Middle frontal gyrus (tissue), 1 donor: ENCODE measurements around the gene PDSS2.
"Not testable (repeated sequence)": the region's sequence is repeated elsewhere in the genome, so short reads cannot be mapped to it uniquely, and the experiment has no call there.

Experiments
- DNase-seq: peaks from one replicate; pipeline ENCODE4 v3.0.0-alpha.2; 2015; ENCODE audit warnings: low spot score; ENCODE audit errors: extremely low spot score

Gene PDSS2

DNA sequence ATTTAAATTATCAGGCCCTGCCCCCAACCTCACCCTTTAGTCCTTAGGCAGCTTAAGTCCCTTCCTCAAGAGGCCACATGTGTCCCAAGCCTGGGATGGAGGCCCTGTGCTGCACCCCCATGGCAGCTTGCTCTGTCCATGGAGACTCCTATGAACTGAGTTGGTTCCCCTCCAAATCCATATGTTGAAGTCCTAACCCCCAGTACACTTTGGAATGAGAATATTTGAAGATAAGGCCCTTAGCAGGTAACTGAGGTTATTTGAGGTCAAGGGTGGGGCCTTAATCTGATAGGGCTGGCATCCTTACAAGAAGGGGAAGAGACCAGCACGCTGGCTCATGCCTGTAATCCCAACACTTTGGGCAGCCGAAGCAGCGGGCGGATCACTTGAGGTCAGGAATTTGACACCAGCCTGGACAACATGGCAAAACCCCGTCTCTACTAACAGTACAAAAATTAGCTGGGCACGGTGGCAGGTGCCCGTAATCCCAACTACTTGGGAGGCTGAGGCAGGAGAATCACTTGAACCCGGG lies 337.3 kb downstream of the PDSS2 start:
- DNase-seq: no peak

DNA sequence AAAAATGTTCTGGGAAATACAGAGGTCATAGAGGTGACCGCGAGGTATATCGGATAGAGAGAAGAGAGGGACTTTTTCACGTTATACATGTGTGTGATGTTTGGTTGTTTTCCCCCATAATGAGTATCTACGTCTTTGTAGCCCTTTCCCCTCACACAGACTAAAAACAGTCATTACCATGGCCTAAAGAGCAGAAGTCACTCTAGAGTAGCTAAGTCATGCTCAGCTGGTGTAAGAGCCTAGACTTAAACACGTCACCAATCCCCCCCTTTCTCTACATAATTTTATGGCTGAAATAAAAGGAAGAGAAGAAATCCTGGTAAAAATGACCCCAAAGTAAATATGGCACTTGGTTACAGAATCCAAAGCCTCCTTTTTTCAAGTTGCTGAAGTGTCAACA lies 338.1 kb downstream of the PDSS2 start:
- DNase-seq: no peak

DNA sequence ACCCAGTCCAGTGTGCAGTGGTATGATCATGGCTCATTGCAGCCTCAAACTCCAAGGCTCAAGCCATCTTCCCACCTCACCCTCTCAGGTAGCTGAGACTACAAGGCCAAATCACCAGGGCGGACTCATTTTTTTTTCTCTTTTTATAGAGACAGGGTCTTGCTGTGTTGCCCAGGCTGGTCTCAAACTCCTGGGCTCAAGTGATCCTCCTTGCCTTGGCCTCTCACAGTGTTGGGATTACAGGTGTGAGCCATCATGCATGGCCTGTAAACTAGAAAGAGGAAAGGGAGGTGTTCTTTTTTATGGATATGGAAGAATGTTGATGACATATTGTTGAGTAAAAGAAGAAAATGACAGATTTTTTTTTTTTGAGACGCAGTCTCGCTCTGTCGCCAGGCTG lies 339.0 kb downstream of the PDSS2 start:
- no peak for DNase-seq

DNA sequence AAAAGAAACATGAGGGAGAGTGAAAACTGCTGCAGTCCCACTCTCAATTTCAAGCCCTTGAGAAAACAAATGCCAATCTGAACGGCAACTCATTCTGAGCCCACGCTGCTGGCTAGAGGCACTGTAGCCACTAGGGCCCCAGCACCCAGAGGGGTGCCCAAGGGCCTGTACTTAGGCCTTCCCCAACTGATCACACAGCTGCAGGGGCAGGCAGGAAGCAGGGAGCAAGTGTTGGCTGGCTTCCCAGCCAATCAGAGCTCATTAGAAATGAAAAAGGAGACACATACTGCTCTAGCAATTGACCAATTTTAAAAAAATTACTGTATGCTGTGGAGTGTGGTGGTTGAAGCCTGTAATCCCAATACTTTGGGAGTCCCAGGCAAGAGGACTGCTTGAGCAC lies 340.4 kb downstream of the PDSS2 start:
- DNase-seq: no peak

DNA sequence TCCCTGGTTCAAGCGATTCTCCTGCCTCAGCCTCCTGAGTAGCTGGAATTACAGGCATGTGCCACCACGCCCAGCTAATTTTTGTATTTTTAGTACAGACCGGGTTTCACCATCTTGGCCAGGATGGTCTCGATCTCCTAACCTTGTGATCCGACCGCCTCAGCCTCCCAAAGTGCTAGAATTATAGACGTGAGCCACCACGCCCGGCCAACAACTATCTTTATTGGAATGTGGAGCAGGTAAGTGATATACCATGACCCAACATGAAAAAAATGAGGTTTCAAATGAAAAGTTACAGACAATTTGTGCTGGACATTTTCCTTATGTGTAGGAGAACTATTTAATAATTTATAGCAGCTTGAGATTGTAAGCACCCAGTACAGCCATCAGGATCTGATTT lies 340.8 kb downstream of the PDSS2 start:
- DNase-seq: not testable (repeated sequence)

DNA sequence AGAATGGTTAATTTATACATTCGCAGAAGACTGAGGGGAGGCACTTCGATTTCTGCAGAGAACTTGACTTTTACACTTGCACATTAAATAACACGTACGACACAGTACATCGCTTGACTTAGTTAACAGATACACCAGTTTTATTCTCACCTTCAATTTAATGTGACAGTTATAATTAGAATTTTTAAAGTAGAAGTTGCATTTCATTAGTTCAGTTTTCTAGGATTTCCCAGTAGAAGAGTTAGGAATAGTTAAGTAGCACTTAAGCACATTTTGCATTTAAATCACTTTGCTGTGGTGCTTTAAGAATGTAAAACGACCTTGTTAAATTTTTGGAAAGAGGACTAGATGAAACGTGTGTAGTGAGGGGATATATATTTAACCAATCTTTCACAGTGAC lies 342.4 kb downstream of the PDSS2 start:
- no peak for DNase-seq

DNA sequence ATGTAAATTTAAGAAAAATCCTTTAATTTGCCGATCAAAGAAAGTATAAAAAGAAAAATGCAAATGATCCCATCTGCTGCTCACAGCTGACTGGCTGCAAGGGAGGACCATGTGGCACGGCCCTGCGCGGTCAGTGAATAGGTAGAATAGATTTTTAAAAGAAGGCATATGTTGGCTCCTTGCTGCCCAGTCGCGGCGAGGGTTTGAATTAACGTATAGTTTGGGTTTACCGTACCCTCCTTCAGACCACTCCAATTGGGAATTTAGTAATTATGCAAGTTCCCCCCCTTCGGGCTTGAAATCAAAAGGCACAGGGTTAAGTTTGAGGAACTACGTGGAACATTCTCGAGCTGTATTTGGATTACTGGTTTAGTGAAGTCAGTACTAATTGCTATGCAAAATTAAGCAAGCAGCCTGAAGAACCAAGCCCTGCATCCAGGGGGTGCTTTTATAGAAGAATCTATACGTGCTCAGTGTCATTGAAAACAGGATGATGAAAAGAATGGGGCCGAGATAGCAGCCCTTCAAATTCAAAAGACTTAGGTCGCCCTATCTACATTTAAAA lies 343.0 kb downstream of the PDSS2 start:
- DNase-seq: no peak

DNA sequence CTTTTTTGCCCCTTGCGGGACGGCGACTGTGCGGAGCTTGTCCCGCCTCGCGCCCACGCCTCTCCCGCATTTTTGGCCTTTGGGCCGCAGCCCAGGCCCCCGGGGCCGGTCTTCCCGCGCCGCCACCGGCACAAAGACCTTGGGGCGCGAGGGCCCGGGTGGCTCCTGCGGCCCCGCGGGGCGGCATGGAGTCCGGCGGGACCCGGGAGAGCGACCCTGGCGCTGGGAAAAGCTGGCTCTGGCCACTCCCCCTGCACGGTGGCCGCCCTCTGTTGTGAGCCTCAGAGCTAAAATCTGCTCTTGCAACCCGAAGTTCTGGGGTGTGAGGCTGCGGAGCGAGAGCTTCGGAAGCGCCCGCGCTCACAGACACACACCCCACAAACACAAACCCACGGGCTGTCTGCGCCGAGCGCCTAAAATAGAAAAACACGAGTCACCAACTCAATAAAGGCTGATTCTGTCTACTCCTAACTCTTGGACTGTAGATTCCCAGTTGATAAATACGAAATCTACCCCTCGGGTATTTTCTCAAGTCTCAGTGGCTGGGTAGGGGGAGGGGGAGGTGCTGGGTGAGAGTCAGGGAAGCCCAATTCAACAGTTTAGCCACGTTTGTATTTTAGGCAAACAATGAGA lies 343.6 kb downstream of the PDSS2 start:
- DNase-seq: no peak

DNA sequence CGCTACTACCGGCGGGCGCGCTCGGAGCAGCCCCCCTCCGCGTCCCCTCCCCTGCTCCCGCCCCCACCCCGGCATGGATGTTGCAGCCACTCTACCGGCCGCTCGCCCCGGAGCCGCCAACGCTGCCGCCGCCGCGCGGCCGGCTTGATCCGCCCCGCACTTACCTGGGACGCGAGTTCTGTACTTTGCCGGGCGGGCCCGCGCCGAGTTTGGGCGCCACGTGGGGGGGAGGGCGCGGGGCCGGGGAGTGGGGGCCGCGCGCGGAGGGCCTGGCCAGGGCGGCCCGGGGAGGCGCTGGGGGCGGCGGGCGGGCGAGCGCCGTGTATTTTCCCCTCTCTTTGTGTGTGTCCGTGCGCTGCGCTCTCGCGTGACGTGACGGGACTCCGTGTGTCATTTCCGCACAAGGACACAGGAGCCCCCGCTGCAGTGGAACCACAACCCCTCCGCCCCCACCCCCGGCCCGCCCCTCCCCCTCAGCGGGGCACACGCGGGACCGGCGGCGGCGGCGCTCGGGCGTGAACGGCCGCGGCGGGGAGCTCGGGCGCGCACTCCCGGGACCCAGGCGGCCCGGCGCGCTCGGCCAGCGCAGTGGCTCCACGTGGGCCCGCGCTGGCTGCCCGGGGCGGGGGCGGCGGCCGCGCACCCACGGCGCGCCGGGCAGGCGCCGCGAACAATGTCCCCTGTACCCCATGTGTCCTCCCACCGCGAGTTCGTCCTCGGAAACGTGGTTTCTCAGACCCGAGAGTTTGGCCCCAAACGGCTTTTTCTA lies 344.3 kb downstream of the PDSS2 start, which contains the start of gene BEND3:
Gene BEND3 (minus strand): TSS at position 590 of the 769 bp plus-strand sequence. CDS start 16,230 bp downstream, outside the sequence.
- DNase-seq: no peak

DNA sequence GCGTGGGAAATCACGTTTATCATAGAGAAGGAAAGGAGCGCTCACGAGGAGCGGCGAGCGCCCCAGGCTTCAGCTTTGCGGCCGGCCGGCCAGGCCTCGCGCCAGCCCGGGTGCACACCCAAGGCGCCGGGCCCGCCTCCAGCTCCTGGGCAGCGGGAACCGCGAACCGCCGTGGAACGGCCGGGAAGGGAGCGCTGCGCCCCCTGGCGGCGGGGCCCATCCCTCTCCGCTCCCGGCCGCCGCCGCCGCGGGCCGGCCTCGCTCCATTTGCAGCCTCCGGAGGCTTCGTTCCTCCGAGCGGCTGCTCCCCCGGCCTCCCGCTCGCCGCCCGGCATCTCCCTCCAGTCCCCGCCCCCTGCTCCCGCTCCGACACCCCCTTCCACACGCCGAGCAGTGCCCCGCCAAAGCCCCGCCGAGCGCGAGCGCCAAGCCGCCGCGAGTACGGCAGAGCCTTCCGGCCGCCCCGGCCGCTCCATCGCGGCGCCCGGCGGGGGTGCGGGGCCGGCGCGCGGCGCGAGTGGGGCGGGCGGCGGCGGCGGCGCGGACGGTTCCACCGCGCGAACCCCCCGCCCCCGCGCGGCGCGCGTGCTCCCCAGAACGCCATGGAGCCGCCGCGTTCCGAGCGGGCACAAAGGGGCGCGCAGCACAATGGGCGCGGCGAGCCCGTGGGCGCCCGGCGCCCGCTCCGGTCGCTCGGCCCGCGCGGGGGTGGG lies 345.0 kb downstream of the PDSS2 start:
- peak; percentile 78 for DNase-seq

DNA sequence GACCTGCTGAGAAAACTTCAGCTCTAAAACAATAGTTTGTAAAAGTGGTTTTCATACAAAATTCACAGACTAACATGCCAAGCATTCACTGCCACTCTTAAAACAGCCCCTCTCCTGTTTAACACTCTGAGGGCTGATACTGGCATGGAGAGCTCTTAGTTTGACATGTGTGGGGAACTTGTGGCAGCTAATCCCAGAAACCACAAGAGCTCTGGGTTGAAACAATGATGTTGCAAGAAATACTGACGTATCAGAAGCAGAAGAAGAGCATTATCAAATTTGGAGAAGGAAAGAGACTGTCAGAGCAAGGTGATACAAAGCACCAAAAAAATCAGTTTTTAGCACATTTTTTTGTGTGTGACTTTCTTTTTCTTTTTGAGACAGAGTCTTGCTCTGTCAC lies 349.2 kb downstream of the PDSS2 start:
- no peak for DNase-seq

DNA sequence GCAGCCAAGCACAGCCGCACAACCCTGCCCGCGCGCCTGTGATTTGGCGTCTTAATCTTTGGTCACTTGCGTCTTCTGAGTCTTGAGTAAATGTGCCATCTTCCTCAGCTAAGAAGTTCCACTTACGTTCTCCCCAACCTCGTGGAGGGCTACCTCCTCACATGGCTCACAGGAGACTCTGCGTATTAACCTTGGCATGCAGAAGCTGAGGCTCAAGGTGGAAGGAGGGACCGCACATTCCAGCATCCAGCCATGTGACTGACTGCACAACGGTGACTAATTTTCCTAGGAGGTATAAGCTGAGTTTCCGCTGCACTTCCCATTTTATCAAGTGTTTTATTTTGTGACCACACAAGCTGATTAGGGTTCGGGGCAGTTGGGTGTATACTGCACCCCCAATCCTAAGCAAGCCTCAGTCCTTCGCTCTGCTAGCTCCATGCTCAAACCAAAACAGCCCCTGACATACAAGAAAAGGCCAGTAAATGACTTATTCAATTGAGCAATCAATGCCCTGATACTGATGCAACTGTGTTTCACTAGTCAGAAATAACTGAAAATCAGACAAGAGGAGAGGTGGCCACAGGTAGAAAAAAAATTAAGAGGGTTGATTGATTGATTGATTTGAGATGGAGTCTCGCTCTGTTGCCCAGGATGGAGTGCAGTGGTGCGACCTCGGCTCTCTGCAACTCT lies 351.0 kb downstream of the PDSS2 start:
- DNase-seq: no peak

DNA sequence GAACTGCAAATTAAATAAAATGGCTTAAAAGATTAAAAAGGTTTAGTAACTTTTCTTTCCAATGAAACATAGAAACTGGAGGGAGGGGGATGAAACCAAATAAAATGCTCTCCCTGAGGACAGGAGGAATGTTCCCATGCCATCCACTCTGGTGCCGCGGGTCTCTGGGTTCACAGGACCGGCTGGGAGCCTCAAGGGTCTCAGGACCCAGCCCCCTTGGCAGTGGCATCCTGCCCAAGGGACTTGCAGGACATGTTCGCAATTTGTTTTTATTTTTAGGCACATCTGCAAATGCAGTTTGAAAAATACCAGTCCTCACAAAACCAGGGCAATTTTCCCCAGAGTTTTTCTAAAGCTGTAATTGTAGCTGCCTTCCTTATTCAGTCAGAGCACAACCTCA lies 351.6 kb downstream of the PDSS2 start:
- no peak for DNase-seq

DNA sequence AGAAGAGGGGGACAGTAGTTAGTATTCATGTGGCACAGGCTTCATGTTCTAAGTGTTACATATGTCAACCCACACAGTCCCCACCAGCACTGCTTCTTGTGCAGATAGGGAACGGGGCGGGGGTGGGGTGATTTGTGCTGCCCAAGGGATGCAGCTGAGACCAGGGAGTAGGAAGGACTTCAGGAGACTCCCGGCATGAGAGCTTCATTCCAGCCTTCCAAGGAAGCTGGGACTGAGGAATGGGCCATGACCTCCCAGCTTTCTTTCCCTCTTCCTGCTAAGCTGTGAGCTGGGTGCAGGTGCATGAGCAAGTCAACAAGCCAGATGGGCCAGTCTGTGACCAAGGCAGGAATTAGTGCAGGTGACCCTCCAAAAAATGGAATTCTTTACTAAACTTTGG lies 353.2 kb downstream of the PDSS2 start:
- no peak for DNase-seq

DNA sequence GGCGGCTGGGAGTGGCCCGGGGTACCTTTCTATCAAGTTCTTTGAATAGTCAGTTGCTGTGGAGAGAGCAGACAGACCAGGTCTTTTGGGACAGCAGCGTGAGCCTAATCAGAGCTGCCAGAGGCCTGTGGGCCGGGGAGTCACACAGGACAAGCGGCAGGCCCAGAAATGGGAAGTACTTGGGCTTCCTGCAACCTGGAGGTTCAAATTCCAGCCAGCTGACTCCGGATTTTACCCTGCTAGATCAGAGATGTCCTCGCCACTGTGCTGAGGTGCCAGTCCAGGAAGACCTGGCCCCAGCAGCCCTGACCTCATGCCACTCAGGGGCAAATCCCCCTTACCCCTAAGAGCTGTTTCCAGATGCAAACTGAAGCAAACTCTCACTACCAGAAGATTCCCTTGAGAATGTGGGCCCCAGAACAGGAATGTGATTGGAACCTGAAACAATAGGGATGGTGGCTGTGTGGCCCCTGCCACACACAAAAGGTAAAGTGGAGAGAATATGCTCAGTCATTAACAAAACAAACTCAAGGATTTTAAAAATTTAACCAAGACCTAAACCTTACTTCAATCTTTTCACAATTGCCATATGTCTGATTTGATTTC lies 353.8 kb downstream of the PDSS2 start:
- no peak for DNase-seq

DNA sequence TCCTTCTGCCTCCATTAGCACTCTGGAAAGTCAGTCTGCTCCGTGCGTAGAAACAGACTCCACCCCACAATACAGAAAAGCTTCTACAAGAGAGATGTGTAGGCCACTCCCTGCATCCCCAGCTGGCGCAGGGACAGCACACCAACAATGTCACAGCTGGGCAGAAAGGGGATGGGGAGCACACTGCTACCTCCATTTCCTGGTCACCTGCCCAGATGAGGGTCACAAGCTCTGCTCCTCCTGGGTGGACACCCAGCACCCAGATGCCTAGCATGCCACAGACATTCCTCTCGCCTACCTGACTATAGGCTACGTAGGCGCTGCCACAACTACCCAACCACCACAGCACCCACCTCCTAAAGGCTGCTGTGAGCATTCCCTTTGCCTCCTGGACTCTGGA lies 356.3 kb downstream of the PDSS2 start:
- no peak for DNase-seq
